NCI-H748 treated with DMSO at 0.1 percent for 48 hours (cell line): Measurements from ENCODE around the gene SLC39A5.
A peak's percentile ranks its signal among the peaks of the same experiment; 100 is the strongest.
"Not testable (repeated sequence)": the region's sequence is repeated elsewhere in the genome, so short reads cannot be mapped to it uniquely, and the experiment has no call there.

Experiments used
- DNase-seq: peaks from one replicate; lab custom pipeline; 2025; lab: John Stamatoyannopoulos, UW

SLC39A5 gene

GRCh38 chr12:56247923-56248322 is 18.1 kb downstream of the SLC39A5 start:
- no peak for DNase-seq

- no peak for DNase-seq
These were observed 18.9 kb downstream of the SLC39A5 start for GRCh38 chr12:56248711-56249110.

- DNase-seq, result no peak
These were observed 22.8 kb downstream of the SLC39A5 start for GRCh38 chr12:56252649-56253048.

GRCh38 chr12:56253091-56253490 is 23.2 kb downstream of the SLC39A5 start:
- DNase-seq, result no peak

GRCh38 chr12:56255671-56256070 is 25.8 kb downstream of the SLC39A5 start:
- no peak for DNase-seq

GRCh38 chr12:56256326-56256960 is 26.6 kb downstream of the SLC39A5 start:
- DNase-seq, result no peak

GRCh38 chr12:56257071-56257470 is 27.2 kb downstream of the SLC39A5 start:
- no peak for DNase-seq

- no peak for DNase-seq
These were observed 27.7 kb downstream of the SLC39A5 start for GRCh38 chr12:56257491-56258067.

GRCh38 chr12:56258068-56258819 is 28.4 kb downstream of the SLC39A5 start, which contains the start of gene ANKRD52:
ANKRD52 (minus strand) TSS chr12:56258384; CDS start chr12:56258269, 115 bp downstream.
- peak; percentile 36 for DNase-seq

GRCh38 chr12:56258820-56259183 is 29.0 kb downstream of the SLC39A5 start:
- DNase-seq, result no peak

GRCh38 chr12:56260380-56260779 is 30.5 kb downstream of the SLC39A5 start:
- DNase-seq, result no peak

- no peak for DNase-seq
These were observed 31.1 kb downstream of the SLC39A5 start for GRCh38 chr12:56260921-56261320.

GRCh38 chr12:56261503-56262232 is 31.8 kb downstream of the SLC39A5 start:
- DNase-seq, result no peak

GRCh38 chr12:56262955-56263354 is 33.1 kb downstream of the SLC39A5 start:
- DNase-seq, result not testable (repeated sequence)

GRCh38 chr12:56266068-56266692 is 36.3 kb downstream of the SLC39A5 start:
- DNase-seq, result not testable (repeated sequence)

- peak; percentile 77 for DNase-seq
These were observed 37.0 kb downstream of the SLC39A5 start, which contains the start of gene COQ10A for GRCh38 chr12:56266693-56267442. COQ10A (plus strand) TSS chr12:56266942; CDS start chr12:56267119, 177 bp downstream.

- DNase-seq, result no peak
These were observed 37.7 kb downstream of the SLC39A5 start for GRCh38 chr12:56267443-56268071.

- no peak for DNase-seq
These were observed 41.2 kb downstream of the SLC39A5 start for GRCh38 chr12:56271031-56271430.

- DNase-seq, result not testable (repeated sequence)
These were observed 42.6 kb downstream of the SLC39A5 start for GRCh38 chr12:56272468-56272867.

GRCh38 chr12:56274299-56274698 is 44.4 kb downstream of the SLC39A5 start:
- DNase-seq, result no peak

GRCh38 chr12:56278905-56279304 is 49.1 kb downstream of the SLC39A5 start:
- no peak for DNase-seq
